ENCODE data around the gene ABCC6. TPM values are rescaled to one million over a fixed set of nuclear protein-coding genes. Genes with fewer than 3 reads are reported as not detected.

ABCC6 gene
- total RNA-seq, 1 donor: 0.36 TPM

DNA sequence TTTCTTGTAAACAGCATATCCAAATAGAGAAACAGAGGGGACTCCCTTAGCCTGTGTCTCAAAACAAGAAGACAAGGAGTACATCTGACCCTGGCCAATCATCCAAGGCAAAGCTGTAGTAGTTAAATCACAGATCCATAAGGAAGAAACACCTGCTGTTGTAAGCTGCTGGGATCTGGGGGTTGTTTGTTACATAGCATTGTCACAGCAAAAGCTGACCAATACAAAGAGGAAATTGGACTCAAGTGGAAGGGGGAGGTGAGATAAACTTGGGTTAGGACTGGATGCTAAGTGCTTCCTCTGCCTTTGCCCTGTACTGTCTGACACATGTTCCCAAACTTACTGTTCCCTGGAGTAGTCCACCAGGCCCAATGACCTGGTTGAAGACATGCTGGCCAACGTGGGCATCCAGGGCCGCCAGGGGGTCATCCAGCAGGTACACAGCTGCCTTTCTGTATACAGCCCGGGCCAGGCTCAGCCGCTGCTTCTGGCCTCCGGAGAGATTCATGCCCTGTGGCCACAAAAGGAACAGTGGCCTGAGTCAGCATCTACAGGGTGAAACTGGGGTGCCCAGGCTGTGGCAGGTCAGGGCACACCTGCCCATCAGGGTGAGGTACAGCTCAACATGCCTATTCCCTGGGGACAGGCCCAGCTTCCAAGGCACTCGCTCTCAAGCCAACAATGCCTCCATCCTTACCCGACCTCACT, 44.7 kb downstream of the ABCC6 start:
- TF ChIP-seq, protein P1, sequence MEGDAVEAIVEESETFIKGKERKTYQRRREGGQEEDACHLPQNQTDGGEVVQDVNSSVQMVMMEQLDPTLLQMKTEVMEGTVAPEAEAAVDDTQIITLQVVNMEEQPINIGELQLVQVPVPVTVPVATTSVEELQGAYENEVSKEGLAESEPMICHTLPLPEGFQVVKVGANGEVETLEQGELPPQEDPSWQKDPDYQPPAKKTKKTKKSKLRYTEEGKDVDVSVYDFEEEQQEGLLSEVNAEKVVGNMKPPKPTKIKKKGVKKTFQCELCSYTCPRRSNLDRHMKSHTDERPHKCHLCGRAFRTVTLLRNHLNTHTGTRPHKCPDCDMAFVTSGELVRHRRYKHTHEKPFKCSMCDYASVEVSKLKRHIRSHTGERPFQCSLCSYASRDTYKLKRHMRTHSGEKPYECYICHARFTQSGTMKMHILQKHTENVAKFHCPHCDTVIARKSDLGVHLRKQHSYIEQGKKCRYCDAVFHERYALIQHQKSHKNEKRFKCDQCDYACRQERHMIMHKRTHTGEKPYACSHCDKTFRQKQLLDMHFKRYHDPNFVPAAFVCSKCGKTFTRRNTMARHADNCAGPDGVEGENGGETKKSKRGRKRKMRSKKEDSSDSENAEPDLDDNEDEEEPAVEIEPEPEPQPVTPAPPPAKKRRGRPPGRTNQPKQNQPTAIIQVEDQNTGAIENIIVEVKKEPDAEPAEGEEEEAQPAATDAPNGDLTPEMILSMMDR (IDR thresholded peaks at IDR 0.05; ENCODE audit: extremely low read depth, low read depth, low read length): no peak
- Histone ChIP-seq H3K4me2 (ENCODE audit: insufficient read depth, low read length) (no peak overlapping the region), H3K36me3 (ENCODE audit: insufficient read depth, low read length) (no peaks in the 10 kb centered on the region), H3K27me3 (ENCODE audit: insufficient read depth, low read length) (no peaks in the 10 kb centered on the region), H4K20me1 (ENCODE audit: insufficient read depth, low read length) (no peaks in the 10 kb centered on the region), H3K27ac (ENCODE audit: low read depth, low read length) (no peak overlapping the region), H3K4me3 (ENCODE audit: insufficient read depth, low read length) (no peak overlapping the region), H2AFZ (ENCODE audit: low read length) (no peak overlapping the region), H3K4me1 (ENCODE audit: insufficient read depth, low read length) (no peaks in the 10 kb centered on the region), H3K9me3 (ENCODE audit: low read depth, low read length) (no peaks in the 10 kb centered on the region), H3K79me2 (ENCODE audit: insufficient read depth, low read length) (no peaks in the 10 kb centered on the region)
- DNase-seq (ENCODE audit: insufficient read length, low spot score, missing footprints): no peak

DNA sequence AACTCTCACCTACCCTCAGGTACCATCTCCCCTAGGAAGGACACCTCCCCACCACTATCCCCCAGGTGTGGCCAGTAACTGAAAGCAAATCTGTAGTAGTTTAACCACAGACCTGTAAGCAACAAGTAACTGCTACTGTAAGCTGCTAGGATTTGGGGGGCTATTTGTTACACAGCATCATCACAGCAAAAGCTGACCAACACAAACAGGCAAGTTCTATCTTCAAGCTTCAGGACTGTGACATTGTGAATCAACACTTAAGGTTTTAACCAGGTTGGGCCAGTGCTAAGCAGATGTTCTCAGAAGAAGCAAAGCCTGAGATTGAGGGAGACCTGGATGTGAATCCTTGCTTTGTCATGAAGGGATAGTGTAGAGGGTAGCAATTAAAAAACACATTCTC, 47.0 kb downstream of the ABCC6 start:
- no peak overlapping the region for H3K4me3 ChIP-seq (ENCODE audit: insufficient read depth, low read length)
- no peaks in the 10 kb centered on the region for H3K36me3 ChIP-seq (ENCODE audit: insufficient read depth, low read length)
- no peaks in the 10 kb centered on the region for H3K27me3 ChIP-seq (ENCODE audit: insufficient read depth, low read length)
- no peak overlapping the region for H2AFZ ChIP-seq (ENCODE audit: low read length)
- no peak for DNase-seq (ENCODE audit: insufficient read length, low spot score, missing footprints)
- H3K4me2 ChIP-seq (ENCODE audit: insufficient read depth, low read length): no peak overlapping the region
- H3K9me3 ChIP-seq (ENCODE audit: low read depth, low read length): no peaks in the 10 kb centered on the region
- TF ChIP-seq, protein P1 (IDR thresholded peaks at IDR 0.05; ENCODE audit: extremely low read depth, low read depth, low read length): no peak
- H3K79me2 ChIP-seq (ENCODE audit: insufficient read depth, low read length): no peaks in the 10 kb centered on the region
- no peak overlapping the region for H3K27ac ChIP-seq (ENCODE audit: low read depth, low read length)
- no peaks in the 10 kb centered on the region for H4K20me1 ChIP-seq (ENCODE audit: insufficient read depth, low read length)
- H3K4me1 ChIP-seq (ENCODE audit: insufficient read depth, low read length): no peaks in the 10 kb centered on the region

DNA sequence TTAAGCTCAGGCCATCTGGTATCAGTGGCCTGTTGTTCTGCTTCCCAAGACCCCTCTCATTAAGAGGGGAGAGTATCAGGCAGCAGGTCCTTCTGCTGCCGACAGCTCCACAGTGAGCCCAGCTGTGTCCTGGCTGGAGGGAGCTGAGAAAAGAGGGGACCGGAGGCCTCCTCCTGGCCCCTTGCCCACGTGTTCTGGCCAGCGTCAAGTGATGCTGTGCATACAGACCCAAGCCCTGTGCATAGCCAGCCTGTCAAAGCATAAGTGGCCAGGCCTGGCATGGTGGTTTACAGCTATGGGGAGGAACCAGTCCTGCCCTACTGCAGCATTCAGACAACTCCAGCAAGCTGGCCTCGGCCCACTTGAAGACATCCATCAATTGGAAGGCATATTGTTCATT, 48.0 kb downstream of the ABCC6 start:
- no peaks in the 10 kb centered on the region for H3K36me3 ChIP-seq (ENCODE audit: insufficient read depth, low read length)
- H3K4me1 ChIP-seq (ENCODE audit: insufficient read depth, low read length): no peaks in the 10 kb centered on the region
- no peak overlapping the region for H3K4me2 ChIP-seq (ENCODE audit: insufficient read depth, low read length)
- H3K79me2 ChIP-seq (ENCODE audit: insufficient read depth, low read length): no peaks in the 10 kb centered on the region
- H4K20me1 ChIP-seq (ENCODE audit: insufficient read depth, low read length): no peaks in the 10 kb centered on the region
- no peak overlapping the region for H2AFZ ChIP-seq (ENCODE audit: low read length)
- TF ChIP-seq, protein P1 (IDR thresholded peaks at IDR 0.05; ENCODE audit: extremely low read depth, low read depth, low read length): no peak
- H3K27ac ChIP-seq (ENCODE audit: low read depth, low read length): no peak overlapping the region
- no peaks in the 10 kb centered on the region for H3K27me3 ChIP-seq (ENCODE audit: insufficient read depth, low read length)
- no peak overlapping the region for H3K4me3 ChIP-seq (ENCODE audit: insufficient read depth, low read length)
- DNase-seq (ENCODE audit: insufficient read length, low spot score, missing footprints): no peak
- H3K9me3 ChIP-seq (ENCODE audit: low read depth, low read length): no peaks in the 10 kb centered on the region

DNA sequence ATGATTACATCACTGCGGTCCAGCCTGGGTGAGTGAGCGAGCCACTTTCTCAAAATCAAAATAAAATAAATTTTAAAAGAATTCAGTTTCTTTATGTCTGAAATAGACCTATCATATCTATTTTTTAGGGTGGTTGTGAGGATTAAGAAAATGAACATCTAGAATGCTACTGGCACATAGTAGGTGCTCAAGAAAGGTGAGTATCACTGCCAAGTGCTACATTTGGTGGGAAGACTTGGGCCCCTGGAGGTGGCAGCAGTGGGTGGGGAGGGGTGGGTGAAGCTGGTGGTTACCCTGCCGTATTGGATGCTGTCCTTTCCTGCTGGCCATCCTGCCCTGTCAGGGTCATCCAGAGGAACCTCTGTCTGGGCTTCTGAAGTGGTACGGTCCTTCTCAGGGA, 50.3 kb downstream of the ABCC6 start:
- Histone ChIP-seq H3K27ac (ENCODE audit: low read depth, low read length) (no peak overlapping the region), H3K9me3 (ENCODE audit: low read depth, low read length) (no peaks in the 10 kb centered on the region), H3K36me3 (ENCODE audit: insufficient read depth, low read length) (no peaks in the 10 kb centered on the region), H3K4me1 (ENCODE audit: insufficient read depth, low read length) (no peaks in the 10 kb centered on the region), H3K4me2 (ENCODE audit: insufficient read depth, low read length) (no peak overlapping the region), H3K79me2 (ENCODE audit: insufficient read depth, low read length) (no peaks in the 10 kb centered on the region), H3K4me3 (ENCODE audit: insufficient read depth, low read length) (no peak overlapping the region), H4K20me1 (ENCODE audit: insufficient read depth, low read length) (no peaks in the 10 kb centered on the region), H2AFZ (ENCODE audit: low read length) (no peak overlapping the region), H3K27me3 (ENCODE audit: insufficient read depth, low read length) (no peaks in the 10 kb centered on the region)
- TF ChIP-seq, protein P1 (IDR thresholded peaks at IDR 0.05; ENCODE audit: extremely low read depth, low read depth, low read length): no peak
- DNase-seq (ENCODE audit: insufficient read length, low spot score, missing footprints): no peak
